Left colon (tissue), 2 donors: ENCODE results near the gene STX3. TPM values are rescaled to one million over a fixed set of nuclear protein-coding genes. Genes with fewer than 3 reads are reported as not detected.
"Not testable (repeated sequence)": the region's sequence is repeated elsewhere in the genome, so short reads cannot be mapped to it uniquely, and the experiment has no call there.

ENCODE experiments used
- ATAC-seq: fragments of 200-7000 bp; cut with Tn5 transposase; one replicate; pipeline ENCODE4 v1.9.1; 2020; ENCODE audit warnings: mild to moderate bottlenecking, moderate library complexity
- DNase-seq, 2 donors: peaks; one replicate each; pipeline ENCODE4 v3.0.0-alpha.2; 2020
- intact Hi-C, 2 donors: fragments of 100-400 bp; cut with DNase I in 1 of 2; cut with micrococcal nuclease in 1 of 2; formaldehyde crosslinking; loops; one replicate each; pipeline versions ENCODE4 v1.11.2 to v1.14.0; 2022; cut with DNase I, micrococcal nuclease
- total RNA-seq, 2 donors: library from RNA; stranded (reverse); fragmentation: NEBNext Ultra II Directional; extraction: Animal tissue kit (Norgen Biotek cat#: 25700); gene quantifications; one replicate each; pipeline ENCODE4 v1.2.1, GENCODE V29; 2021
- donor health status: DM: no; HTN: no; CAD: no.
- donor health status: DM: yes; HTN: yes; CAD: no.

Gene STX3
- total RNA-seq, 2 donors from 2014 or later, result 83.8 to 133 TPM

DNA sequence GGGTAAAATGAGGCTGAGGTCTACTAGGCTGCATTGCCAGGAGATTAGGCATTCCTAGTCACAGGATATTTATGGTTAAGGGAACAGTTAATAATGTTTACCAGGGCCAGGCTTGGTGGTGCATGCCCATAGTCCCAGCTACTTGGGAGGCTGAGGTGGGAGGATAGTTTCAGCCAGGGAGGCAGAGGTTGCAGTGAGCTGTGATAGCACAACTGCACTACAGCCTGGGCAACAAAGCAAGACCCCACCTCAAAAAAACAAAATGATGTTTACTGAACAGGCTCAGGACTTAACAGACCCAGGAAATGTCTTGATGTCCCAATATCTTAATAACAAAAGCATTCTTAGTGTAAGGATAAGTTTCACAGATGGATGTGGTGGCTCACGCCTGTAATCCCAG lies 58.2 kb downstream of the STX3 start:
- intact Hi-C loops, result no loop called here
- ATAC-seq, result no peak
- DNase-seq, result no peak

DNA sequence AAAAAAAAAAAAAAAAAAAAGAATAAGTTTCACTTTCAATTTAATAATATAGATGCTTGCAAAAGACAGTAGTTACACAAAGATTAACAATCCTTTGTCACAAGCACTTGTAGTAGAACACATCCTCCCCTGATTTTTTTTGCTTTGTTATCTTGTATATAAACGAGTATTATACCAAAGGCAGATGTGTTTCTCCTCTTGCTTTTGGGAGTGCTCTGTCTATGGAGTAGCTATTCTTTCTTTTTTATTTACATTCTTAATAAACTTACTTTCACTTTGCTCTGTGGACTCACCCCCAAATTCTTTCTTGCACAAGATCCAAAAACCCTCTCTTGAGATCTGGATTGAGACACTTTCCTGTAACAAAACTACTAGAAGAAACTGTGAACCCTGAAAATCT lies 58.8 kb downstream of the STX3 start:
- intact Hi-C loops, result no loop called here
- ATAC-seq, result no peak
- no peak for DNase-seq

DNA sequence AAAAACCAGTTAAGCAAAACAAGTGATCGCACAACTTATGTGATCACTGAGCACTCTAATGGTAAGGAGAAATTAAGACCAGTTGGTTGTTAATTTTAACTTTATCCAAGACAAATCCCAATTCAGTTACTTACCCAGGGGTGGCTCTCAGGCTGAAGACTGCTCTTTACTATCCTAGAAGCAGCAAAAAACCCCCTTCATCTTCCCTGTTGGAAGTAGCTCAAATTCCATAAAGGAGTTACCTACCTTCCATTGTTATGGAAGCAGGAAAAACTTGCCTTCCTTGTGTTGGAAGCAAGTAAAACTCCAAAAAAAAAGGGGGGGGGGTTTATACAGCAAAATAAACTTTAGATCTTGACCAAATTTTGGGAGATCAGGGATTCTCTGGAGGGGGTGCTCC lies 60.6 kb downstream of the STX3 start:
- intact Hi-C loops, result no loop called here
- no peak for ATAC-seq
- DNase-seq, result no peak

DNA sequence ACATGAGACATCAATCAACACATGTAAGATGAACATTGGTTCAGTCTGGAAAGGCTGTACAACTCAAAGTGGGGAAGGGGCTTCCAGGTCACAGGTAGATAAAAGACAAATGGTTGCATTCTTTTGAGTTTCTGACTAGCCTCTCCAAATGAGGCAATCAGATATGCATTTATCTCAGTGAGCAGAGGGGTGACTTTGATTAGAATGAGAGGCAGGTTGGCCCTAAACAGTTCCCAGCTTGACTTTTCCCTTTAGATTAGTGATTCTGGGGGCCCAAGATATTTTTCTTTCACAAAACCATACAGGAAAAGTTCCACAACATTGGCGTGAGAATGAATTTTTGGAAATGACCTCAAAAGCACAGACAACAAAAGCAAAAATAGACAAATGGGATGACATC lies 61.3 kb downstream of the STX3 start:
- DNase-seq, intact Hi-C loops, ATAC-seq: not testable (repeated sequence)

DNA sequence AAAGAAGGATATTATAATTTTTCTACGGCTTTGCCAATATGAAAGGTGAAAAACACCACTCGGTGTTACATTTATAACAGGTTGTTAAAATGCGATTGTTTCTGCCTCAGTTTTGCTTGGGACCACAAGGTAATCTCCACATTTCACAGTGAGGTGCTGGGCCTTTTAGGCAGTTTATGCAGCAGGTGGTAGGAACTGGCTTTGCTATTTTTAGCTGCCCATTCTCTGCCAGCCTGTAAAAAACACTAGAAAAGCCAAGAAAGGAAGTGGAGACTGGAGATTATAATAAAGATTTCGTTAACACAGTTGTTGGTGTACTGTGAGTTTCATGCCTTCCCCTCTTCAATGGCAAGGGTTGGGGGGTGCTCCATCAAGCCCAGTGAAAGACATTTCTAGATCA lies 63.4 kb downstream of the STX3 start:
- no peak for ATAC-seq
- intact Hi-C loops, result no loop called here

DNA sequence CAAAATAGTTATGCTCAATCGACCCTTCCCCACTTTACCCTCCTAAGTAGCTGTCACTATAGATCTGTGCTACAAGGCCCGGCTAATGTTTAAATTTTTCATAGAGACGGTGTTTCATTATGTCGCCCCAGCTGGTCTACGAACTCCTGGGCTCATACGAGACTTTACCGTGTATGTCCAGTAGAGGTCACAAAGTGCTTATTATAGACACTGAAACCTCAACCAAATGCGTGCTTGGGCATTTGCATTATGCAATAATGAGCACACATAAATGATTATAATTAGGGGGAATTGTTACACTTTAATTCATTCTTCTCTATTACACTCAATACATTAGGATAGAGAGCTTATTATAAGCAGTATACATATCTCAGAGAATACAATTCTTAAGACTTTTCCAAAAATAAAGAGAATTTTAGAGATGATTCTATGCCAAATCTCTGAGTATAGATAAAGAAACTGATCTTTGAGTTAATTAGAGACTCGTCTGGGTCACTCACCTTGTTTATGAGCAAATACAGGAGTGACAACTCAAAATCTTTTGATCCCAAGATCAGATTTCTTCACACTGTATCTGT lies 67.9 kb downstream of the STX3 start:
- peak; percentile 96 for ATAC-seq
- intact Hi-C loops, result no loop called here

More for the DNA sequence above, 63.4 kb downstream of the STX3 start:
- no peak for DNase-seq

DNA sequence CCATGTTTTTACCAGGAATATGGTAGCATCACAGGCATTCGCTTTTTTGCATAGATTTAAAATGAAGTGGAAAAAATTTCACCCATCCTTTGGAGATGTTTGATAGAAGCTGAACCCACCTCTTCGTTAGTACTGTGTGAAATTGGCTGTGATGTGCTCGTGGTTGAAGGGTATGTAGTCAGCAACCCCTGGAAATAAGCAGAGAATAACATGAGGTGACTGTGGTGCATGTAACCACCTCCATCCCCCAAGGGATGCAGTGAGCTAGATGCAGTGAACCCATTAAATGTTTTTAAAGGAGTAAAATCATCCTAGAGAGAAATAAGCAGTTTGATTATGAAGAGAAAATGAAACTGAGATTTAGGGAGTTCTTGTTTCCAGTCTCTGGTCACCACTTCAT lies 74.2 kb downstream of the STX3 start:
- no peak for DNase-seq
- no peak for ATAC-seq
- intact Hi-C loops, result no loop called here

More for the DNA sequence above, 67.9 kb downstream of the STX3 start:
- DNase-seq, result peak; percentile 25 to 33

DNA sequence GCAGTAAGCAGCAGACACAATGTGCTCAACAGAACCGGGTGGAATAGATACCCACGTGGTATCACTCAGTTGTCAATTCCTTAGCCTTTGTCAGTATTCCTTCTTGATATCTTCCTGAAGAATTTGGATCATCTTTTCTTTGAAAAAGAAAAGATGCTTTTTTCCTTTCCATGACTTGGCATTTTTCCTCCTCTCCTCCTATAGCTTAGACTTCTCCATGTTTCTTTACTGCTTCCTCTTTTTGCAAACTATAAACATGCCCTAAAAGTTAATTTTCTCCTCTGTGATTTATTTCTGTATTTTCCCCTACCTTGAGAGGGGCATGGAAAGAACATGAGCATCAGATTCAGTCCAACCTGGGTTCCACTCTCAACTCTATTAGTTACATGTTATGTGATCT lies 78.4 kb downstream of the STX3 start:
- ATAC-seq (no peak), DNase-seq (no peak)
- intact Hi-C loops, result no loop called here

DNA sequence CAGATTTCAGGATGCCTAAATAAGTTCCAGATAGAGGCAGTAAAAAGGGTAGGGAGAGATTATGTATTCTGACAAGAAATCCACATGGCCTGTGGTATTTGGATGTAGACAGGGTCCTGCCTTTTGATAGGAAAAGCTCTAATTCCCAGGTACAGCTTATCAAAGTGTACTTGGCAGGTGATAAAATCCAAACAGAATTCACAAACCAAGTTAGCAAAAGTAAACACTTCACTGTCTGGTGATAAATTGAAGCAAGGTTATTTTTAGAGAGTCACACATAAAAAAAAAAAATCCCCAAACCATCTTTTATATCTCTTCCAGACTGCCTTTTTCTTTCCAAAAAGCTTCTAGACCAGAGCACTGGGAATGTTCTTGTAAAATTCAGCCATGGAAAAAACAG lies 84.4 kb downstream of the STX3 start:
- intact Hi-C loops, result no loop called here
- ATAC-seq (no peak), DNase-seq (no peak)

DNA sequence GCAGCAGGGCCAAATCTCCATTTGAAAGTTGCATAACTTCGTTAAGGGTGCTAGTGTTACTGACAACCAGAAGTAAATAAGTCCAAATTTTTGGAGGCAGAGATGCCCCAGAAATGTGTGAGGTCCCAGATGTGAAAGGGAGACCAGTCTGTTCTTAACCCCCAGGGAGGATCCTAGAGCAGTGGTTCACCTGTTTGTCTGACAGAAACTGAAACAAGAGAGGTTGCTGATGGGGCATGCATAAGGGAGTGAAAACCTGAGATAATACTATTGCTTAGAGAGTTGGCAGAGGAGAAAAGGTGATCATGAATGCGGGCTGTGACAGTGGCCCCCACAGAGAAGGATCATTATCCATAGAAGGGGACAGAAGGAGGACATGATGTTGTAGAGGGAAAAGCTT lies 86.3 kb downstream of the STX3 start:
- intact Hi-C loops, result no loop called here
- ATAC-seq (no peak), DNase-seq (no peak)

DNA sequence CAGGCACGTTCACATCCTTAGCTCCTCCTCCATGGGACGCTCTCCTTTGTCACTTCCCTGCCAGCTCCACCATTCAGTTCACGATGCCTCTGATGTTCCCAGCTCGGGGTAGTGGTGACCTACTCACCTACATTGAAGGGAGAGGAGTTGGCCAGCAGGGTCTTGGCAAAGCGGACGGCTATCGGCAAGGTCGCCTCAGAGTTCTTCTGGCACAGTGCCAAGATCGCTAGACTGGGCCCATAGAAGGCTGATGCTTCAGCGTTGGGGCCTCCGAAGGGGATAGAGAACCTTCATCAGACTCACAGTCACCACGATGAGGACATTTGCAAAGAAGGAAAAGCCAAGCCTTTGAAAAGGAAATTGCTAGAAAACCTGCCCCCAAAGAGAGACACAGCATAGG lies 87.1 kb downstream of the STX3 start:
- intact Hi-C loops, result no loop called here
- DNase-seq (no peak), ATAC-seq (no peak)

DNA sequence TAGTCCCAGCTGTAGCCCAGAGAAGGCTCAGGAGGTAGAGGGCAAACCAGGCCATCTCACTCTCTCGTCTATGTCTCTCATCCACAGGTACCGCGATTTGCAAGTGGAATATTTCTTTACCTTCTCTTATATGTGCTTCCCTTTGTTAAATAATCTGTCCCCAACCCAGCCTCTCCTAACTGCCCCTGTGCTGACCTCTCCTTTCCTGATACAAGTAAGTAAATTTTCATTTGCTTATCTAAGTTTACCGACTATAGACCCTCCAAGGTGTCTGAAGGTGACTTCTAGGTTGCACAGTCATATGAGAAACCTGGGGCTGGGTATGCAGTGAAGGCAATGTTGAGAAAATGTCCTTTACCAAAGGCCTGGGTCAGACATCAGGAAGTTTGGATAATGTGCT lies 90.2 kb downstream of the STX3 start, which contains the start of gene CBLIF:
Gene CBLIF (minus strand): TSS at position 101 of the 400 bp plus-strand sequence. CDS start 46 bp downstream, at position 55.
- no peak for ATAC-seq
- intact Hi-C loops, result no loop called here

DNA sequence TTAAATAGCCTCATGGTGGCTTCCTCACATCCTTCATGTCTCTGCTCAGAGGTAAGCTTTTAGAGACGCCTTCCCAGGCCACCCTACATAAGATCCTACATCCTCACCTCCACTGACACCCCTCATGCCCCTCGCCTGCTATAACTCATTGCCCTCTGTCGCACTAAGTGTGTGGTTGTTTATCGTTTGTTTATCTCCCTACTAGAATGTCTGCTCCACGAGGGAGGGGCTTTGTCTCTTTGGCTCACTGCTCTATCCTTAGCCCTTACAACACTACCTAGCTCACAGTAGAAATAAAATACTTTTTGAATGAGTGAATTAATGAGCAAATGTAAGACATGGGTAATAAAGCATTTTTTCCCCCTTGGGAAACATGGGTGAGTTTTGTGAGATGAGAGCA lies 91.4 kb downstream of the STX3 start:
- intact Hi-C loops, result no loop called here
- no peak for DNase-seq
- ATAC-seq, result no peak

More for the DNA sequence above, 90.2 kb downstream of the STX3 start, which contains the start of gene CBLIF:
- no peak for DNase-seq

DNA sequence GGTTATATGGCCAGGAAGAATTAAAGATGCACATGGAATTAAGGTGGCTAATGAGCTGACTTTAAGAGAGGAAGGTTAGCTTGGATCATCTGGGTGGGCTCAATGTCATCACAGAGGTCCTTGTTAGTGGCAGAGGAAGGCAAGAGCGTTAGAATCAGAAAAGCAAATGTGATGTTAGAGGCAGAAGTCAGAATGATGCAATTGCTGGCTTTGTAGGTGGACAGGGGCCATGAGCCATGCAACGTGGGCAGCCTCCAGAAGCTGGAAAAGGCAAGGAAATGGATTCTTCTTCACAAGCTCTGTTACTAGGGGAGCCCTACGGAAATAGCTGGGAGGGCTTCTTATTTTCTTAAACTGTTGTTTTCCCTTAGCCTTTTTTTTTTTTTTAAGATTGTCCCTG lies 92.5 kb downstream of the STX3 start:
- DNase-seq (no peak), ATAC-seq (no peak)
- intact Hi-C loops, result no loop called here

DNA sequence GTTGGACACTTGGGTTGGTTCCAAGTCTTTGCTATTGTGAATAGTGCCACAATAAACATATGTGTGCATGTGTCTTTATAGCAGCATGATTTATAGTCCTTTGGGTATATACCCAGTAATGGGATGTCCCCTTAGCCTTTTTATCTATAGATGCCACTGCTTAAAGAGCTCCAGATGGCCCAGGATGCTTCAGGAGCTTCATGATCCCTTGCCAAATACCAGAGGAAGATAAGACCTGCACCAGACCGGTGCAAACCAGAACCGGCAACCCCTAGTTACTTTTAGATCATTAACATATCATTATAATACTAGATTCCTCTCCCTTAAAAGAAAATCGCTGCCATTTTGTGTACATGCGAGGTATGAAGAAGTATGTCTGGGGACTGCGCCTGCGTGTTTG lies 93.3 kb downstream of the STX3 start:
- ATAC-seq, intact Hi-C loops, DNase-seq: not testable (repeated sequence)

DNA sequence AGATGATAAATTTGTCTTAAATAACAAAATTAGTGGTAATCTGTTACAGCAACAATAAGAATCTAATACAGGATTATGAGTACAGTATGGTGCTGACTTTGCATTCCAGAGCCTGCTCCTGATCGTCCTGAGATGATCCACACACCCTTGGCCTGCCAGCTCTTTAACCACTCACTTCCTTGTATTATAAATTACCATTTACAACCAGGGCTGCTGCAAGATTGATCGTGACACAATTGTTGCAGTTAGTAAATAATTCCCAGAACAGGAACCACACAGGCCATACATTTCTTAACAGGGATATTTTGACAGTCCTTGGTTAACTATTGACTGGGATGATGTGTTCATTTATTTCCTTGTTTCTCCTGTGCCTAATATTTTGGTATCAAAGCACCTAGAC lies 94.0 kb downstream of the STX3 start:
- peak; percentile 57 to 73 for DNase-seq
- peak; percentile 96 for ATAC-seq
- intact Hi-C loops, result no loop called here

DNA sequence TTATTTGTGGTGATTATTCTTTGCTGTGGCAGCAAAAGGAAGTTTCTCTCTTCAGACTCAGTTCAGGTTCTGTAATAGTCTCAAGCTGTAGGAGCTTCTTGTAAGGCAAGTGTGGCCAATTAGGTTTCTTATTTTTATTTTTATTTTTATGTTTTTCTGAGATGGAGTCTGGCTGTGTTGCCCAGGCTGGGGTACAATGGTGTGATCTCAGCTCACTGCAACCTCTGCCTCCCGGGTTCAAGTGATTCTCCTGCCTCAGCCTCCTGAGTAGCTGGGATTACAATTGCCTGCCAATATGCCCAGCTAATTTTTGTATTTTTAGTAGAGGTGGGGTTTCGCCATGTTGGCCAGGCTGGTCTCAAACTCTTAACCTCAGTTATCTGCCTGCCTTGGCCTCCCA lies 94.4 kb downstream of the STX3 start:
- intact Hi-C loops, DNase-seq, ATAC-seq: not testable (repeated sequence)

DNA sequence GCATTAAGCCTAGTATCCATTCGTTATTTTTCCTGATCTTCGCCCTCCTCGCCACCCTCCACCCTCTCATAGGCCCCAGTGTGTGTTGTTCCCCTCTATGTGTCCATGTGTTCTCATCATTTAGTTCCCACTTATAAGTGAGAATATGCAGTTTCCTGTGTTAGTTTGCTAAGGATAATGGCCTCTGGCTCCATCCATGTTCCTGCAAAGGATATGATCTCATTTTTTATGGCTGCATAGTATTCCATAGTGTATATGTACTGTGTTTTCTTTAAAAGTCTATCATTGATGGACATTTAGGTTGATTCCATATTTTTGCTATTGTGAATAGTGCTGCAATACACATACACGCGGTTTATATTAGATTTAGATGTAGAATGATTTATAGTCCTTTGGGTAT lies 96.2 kb downstream of the STX3 start:
- ATAC-seq, intact Hi-C loops, DNase-seq: not testable (repeated sequence)

DNA sequence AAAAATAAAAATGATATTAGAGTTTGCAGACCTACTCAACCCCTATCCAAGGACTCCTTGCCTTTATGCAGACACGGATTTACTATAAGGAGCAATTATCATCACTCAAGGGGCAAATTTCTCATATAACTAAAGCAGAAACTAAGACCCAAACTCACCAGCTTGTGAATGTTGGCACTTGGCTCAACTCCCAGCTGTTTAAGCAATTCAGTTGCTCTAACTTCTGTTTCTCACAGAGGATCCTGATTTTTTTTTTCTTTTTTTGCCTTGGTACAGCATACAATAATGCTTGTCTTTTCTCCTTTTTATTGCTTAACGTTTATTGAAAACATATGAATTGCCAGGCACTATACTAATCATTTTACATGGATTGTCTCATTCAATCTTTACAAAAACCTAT lies 99.7 kb downstream of the STX3 start:
- intact Hi-C loops, result no loop called here
- no peak for ATAC-seq
- no peak for DNase-seq
